ENCODE data around the gene RFC4.

The RFC4 gene

GRCh38 chr3:186757214-186757613 lies 49.1 kb downstream of the RFC4 start:
- H3K4me3 ChIP-seq (ENCODE audit: low read depth, low read length), result no peak overlapping the region
- TF ChIP-seq CTCF (IDR thresholded peaks at IDR 0.05; ENCODE audit: borderline replicate concordance, insufficient read depth, low read depth, low read length), result no peak

- no peak overlapping the region for H3K4me3 ChIP-seq (ENCODE audit: low read depth, low read length)
- TF ChIP-seq CTCF (IDR thresholded peaks at IDR 0.05; ENCODE audit: borderline replicate concordance, insufficient read depth, low read depth, low read length), result no peak
These were observed 51.4 kb downstream of the RFC4 start for GRCh38 chr3:186754871-186755270.

GRCh38 chr3:186754006-186754405 lies 52.3 kb downstream of the RFC4 start:
- no peak overlapping the region for H3K4me3 ChIP-seq (ENCODE audit: low read depth, low read length)
- TF ChIP-seq CTCF (IDR thresholded peaks at IDR 0.05; ENCODE audit: borderline replicate concordance, insufficient read depth, low read depth, low read length), result no peak

GRCh38 chr3:186751480-186751879 lies 54.8 kb downstream of the RFC4 start:
- no peak for TF ChIP-seq CTCF (IDR thresholded peaks at IDR 0.05; ENCODE audit: borderline replicate concordance, insufficient read depth, low read depth, low read length)
- H3K4me3 ChIP-seq (ENCODE audit: low read depth, low read length), result no peak overlapping the region

GRCh38 chr3:186750316-186750715 lies 56.0 kb downstream of the RFC4 start:
- TF ChIP-seq CTCF (IDR thresholded peaks at IDR 0.05; ENCODE audit: borderline replicate concordance, insufficient read depth, low read depth, low read length), result no peak
- no peak overlapping the region for H3K4me3 ChIP-seq (ENCODE audit: low read depth, low read length)

GRCh38 chr3:186746008-186746407 lies 60.3 kb downstream of the RFC4 start:
- no peak overlapping the region for H3K4me3 ChIP-seq (ENCODE audit: low read depth, low read length)
- TF ChIP-seq CTCF (IDR thresholded peaks at IDR 0.05; ENCODE audit: borderline replicate concordance, insufficient read depth, low read depth, low read length), result no peak

GRCh38 chr3:186743666-186744065 lies 62.6 kb downstream of the RFC4 start:
- no peak overlapping the region for H3K4me3 ChIP-seq (ENCODE audit: low read depth, low read length)
- no peak for TF ChIP-seq CTCF (IDR thresholded peaks at IDR 0.05; ENCODE audit: borderline replicate concordance, insufficient read depth, low read depth, low read length)
